Effector memory CD4-positive, alpha-beta T cell (primary cell): ENCODE measurements around the gene RPL27A.

Experiments
- DNase-seq, 3 donors: peaks; one replicate each; pipeline ENCODE4 v3.0.0-alpha.2; 2020
- H3K27ac ChIP-seq: 2 replicates; pipeline ENCODE4 v1.7.0; 2013; ENCODE audit warnings: mild to moderate bottlenecking, low read length, moderate library complexity; ENCODE audit not compliant: insufficient read depth, poor library complexity, severe bottlenecking
- H3K27me3 ChIP-seq: replicated peaks from 2 replicates; pipeline ENCODE4 v1.7.0; 2013; ENCODE audit warnings: mild to moderate bottlenecking, low read length; ENCODE audit not compliant: insufficient read depth, control insufficient read depth, poor library complexity, severe bottlenecking
- H3K36me3 ChIP-seq: 2 replicates; pipeline ENCODE4 v1.7.0; 2013; ENCODE audit warnings: mild to moderate bottlenecking, low read length, moderate library complexity; ENCODE audit not compliant: control insufficient read depth, insufficient read depth
- H3K4me1 ChIP-seq: 2 replicates; pipeline ENCODE4 v1.7.0; 2013; ENCODE audit warnings: low read length, mild to moderate bottlenecking; ENCODE audit not compliant: control insufficient read depth, insufficient read depth, poor library complexity, severe bottlenecking
- H3K4me3 ChIP-seq: 2 replicates; pipeline ENCODE4 v1.7.0; 2013; ENCODE audit warnings: low read length, low read depth, mild to moderate bottlenecking; ENCODE audit not compliant: insufficient read depth, poor library complexity, severe bottlenecking
- H3K9me3 ChIP-seq: 2 replicates; pipeline ENCODE4 v1.7.0; 2013; ENCODE audit warnings: mild to moderate bottlenecking, low read length, moderate library complexity; ENCODE audit not compliant: control insufficient read depth

RPL27A gene

GRCh38 chr11:8729067-8729466 lies 46.5 kb downstream of the RPL27A start:
- Histone ChIP-seq H3K9me3 (no peaks in the 10 kb centered on the region), H3K27me3 (no peaks in the 10 kb centered on the region), H3K36me3 (no peaks in the 10 kb centered on the region), H3K4me1 (no peaks in the 10 kb centered on the region), H3K27ac (no peak overlapping the region), H3K4me3 (no peak overlapping the region)
- no peak for DNase-seq

GRCh38 chr11:8729837-8730696 lies 47.5 kb downstream of the RPL27A start:
- DNase-seq, result no peak
- H3K27ac ChIP-seq, result no peak overlapping the region
- no peaks in the 10 kb centered on the region for H3K36me3 ChIP-seq
- no peak overlapping the region for H3K4me3 ChIP-seq
- H3K27me3 ChIP-seq, result no peaks in the 10 kb centered on the region
- H3K9me3 ChIP-seq, result no peaks in the 10 kb centered on the region
- H3K4me1 ChIP-seq, result no peaks in the 10 kb centered on the region

GRCh38 chr11:8730697-8731020 lies 48.1 kb downstream of the RPL27A start:
- no peak for DNase-seq
- no peaks in the 10 kb centered on the region for H3K9me3 ChIP-seq
- no peak overlapping the region for H3K27ac ChIP-seq
- H3K4me1 ChIP-seq, result no peaks in the 10 kb centered on the region
- H3K36me3 ChIP-seq, result no peaks in the 10 kb centered on the region
- H3K4me3 ChIP-seq, result no peak overlapping the region
- H3K27me3 ChIP-seq, result no peaks in the 10 kb centered on the region

- Histone ChIP-seq H3K9me3 (no peaks in the 10 kb centered on the region), H3K27me3 (no peaks in the 10 kb centered on the region), H3K4me3 (no peak overlapping the region), H3K27ac (no peak overlapping the region), H3K36me3 (no peaks in the 10 kb centered on the region), H3K4me1 (no peaks in the 10 kb centered on the region)
- DNase-seq, result no peak
These were observed 49.2 kb downstream of the RPL27A start for GRCh38 chr11:8731647-8732323.

GRCh38 chr11:8732324-8732670 lies 49.7 kb downstream of the RPL27A start:
- no peak overlapping the region for H3K27ac ChIP-seq
- no peaks in the 10 kb centered on the region for H3K36me3 ChIP-seq

GRCh38 chr11:8732748-8733241 lies 50.2 kb downstream of the RPL27A start:
- DNase-seq, result no peak
- Histone ChIP-seq H3K27ac (no peak overlapping the region), H3K36me3 (no peaks in the 10 kb centered on the region), H3K4me1 (no peaks in the 10 kb centered on the region), H3K4me3 (no peak overlapping the region), H3K27me3 (no peaks in the 10 kb centered on the region), H3K9me3 (no peaks in the 10 kb centered on the region)

More at GRCh38 chr11:8732324-8732670, 49.7 kb downstream of the RPL27A start:
- no peak for DNase-seq
- Histone ChIP-seq H3K4me1 (no peaks in the 10 kb centered on the region), H3K27me3 (no peaks in the 10 kb centered on the region), H3K9me3 (no peaks in the 10 kb centered on the region), H3K4me3 (no peak overlapping the region)

- DNase-seq, result no peak
- no peaks in the 10 kb centered on the region for H3K36me3 ChIP-seq
- H3K9me3 ChIP-seq, result no peaks in the 10 kb centered on the region
- H3K27ac ChIP-seq, result no peak overlapping the region
- no peaks in the 10 kb centered on the region for H3K4me1 ChIP-seq
- no peaks in the 10 kb centered on the region for H3K27me3 ChIP-seq
- H3K4me3 ChIP-seq, result no peak overlapping the region
These were observed 51.3 kb downstream of the RPL27A start for GRCh38 chr11:8733852-8734251.

- DNase-seq, result no peak
- no peak overlapping the region for H3K27ac ChIP-seq
- no peaks in the 10 kb centered on the region for H3K36me3 ChIP-seq
- no peak overlapping the region for H3K4me3 ChIP-seq
- no peaks in the 10 kb centered on the region for H3K9me3 ChIP-seq
- no peaks in the 10 kb centered on the region for H3K27me3 ChIP-seq
- no peaks in the 10 kb centered on the region for H3K4me1 ChIP-seq
These were observed 52.5 kb downstream of the RPL27A start for GRCh38 chr11:8735094-8735493.

- DNase-seq, result no peak
- Histone ChIP-seq H3K4me1 (no peaks in the 10 kb centered on the region), H3K36me3 (no peaks in the 10 kb centered on the region), H3K9me3 (no peaks in the 10 kb centered on the region), H3K27me3 (no peaks in the 10 kb centered on the region), H3K4me3 (no peak overlapping the region), H3K27ac (no peak overlapping the region)
These were observed 56.8 kb downstream of the RPL27A start for GRCh38 chr11:8739309-8739793.
